IPS DF 4.7 (cell line): ENCODE measurements around the gene GOLGA6L10.
"Not testable (repeated sequence)": the region's sequence is repeated elsewhere in the genome, so short reads cannot be mapped to it uniquely, and the experiment has no call there.

Experiments used
- DNase-seq: peaks from one replicate; pipeline ENCODE4 v3.0.0-alpha.2; 2013; ENCODE audit warnings: low spot score; ENCODE audit errors: extremely low read depth

The GOLGA6L10 gene, protein sequence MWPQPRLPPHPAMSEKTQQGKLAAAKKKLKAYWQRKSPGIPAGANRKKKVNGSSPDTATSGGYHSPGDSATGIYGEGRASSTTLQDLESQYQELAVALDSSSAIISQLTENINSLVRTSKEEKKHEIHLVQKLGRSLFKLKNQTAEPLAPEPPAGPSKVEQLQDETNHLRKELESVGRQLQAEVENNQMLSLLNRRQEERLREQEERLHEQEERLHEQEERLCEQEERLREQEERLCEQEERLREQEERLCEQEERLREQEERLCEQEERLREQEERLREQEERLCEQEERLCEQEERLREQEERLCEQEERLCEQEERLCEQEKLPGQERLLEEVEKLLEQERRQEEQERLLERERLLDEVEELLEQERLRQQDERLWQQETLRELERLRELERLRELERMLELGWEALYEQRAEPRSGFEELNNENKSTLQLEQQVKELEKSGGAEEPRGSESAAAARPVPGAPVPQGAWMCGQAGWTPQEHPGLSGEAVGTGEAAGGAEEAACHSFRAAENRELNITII

DNA sequence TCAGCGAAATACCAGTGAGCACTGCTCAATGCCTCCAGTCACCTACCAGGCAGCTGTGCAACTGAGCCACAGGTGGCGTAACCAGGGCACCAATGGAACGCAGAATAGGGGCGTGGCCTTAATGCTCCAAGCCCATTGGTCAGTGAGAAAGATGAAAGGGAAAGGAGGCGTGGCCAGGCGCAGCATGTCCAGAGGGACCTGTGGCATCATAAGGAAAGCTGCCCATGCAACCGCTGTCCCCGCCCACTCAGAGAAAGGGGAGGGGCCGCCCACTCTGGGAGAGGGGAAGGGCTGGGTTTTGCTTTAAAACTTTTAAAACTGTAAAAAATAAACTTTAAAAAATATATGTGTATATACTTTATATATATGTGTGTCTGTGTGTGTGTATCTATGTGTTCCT is at the start of gene GOLGA6L10:
GOLGA6L10 (minus strand) TSS at position 101 of the 400 bp plus-strand sequence; CDS start at position 1, 100 bp downstream.
- DNase-seq: not testable (repeated sequence)

DNA sequence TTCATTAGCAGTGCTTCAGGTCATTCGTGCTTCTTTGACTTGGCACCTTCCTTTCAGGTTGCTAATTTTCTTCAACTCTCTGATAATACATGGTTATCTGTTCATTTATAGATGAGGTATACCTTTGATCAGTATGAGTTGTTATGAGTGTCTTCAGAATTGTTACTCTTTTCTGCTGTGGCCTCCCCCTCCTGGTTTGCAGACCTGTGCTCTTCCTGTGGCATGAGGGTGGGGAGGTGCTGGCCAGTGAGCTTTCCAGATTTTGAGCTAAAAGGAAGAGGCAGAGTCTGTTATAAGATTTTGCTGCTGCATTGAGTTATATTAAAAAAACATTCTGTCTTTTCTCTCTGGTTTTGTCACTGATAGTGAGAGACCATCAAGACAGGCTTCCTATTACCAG is 49.5 kb upstream of the GOLGA6L10 start:
- no peak for DNase-seq

DNA sequence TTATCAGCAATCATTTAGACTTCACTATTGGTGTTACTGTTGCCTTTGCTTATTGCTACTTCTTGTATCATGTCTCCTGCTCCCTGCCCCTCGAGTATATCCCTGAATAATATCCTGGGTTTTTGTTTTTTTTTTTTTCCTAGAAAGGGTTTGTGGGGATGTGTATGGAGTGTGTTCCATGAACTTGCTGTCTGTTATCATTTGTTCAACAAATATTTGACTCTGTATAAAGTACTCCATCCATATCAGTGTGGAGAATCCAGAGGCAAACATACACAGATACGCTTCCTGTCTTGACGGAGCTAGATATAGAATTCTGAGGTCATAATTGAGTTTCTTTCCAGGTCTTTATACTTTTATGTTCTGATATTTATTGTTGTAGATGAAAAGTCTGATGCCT is 48.5 kb upstream of the GOLGA6L10 start:
- DNase-seq: no peak

DNA sequence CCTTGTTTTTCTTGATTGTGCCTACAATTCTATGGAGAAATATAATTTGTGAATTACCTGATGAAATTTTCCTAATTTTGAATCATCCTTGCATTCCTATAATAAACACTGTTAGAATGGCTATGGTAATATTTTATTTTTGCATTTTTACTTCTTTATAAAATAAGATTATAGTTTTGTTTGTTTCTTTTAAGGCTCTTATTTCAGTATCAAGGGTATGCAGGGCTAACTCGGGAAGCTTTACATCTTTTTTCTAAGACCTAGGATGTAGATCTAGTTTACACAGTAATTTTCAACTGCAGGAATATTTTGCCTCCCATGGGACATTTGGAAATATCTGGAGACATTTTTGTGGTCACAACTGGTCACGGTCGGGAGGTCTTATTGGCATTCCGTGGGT is 46.5 kb upstream of the GOLGA6L10 start:
- not testable (repeated sequence) for DNase-seq

DNA sequence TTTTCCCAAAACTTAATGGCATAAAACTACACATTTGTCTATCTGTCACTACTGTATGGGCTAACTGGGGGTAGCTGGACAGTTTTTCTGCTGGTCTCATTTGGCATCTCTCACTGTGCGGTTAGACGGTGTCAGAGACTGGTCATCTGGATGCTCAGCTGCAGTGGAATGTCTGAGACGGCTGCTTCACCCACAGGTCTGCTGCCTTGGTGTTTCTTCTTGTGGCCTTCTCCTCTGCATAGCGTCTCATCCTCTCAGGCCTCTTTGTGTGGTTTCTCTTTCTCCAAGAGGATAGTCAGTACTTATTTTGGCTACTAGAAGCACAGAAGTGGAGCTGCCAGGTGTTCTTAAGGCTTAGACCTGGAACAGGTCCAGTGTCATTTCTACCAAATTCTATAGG is 44.4 kb upstream of the GOLGA6L10 start:
- DNase-seq: no peak

DNA sequence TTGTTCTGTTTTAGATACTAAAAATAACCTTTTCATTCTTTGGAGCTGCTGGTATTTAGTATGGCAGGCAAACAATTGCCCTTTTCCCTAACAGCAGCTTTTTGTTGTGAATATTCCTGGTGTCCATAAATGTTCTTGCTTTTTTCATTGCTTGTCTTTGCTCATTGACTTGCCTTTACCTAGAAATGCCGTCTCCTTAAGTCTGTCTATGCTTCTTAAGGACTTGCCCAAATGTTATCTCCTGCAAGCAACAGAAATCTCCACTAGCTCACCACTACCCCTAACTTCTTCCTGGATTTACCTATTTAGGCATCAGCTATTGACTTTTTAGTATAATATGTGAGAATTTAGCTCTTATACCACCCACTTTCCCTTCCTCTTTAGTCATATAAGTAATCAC is 42.8 kb upstream of the GOLGA6L10 start:
- DNase-seq: not testable (repeated sequence)

DNA sequence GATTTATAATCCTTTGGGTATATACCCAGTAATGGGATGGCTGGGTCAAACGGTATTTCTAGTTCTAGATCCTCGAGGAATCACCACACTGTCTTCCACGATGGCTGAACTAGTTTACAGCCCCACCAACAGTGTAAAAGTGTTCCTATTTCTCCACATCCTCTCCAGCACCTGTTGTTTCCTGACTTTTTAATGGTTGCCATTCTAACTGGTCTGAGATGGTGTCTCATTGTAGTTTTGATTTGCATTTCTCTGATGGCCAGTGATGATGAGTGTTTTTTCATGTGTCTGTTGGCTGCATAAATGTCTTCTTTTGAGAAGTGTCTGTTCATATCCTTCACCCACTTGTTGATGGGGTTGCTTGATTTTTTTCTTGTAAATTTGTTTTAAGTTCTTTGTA is 40.9 kb upstream of the GOLGA6L10 start:
- not testable (repeated sequence) for DNase-seq

DNA sequence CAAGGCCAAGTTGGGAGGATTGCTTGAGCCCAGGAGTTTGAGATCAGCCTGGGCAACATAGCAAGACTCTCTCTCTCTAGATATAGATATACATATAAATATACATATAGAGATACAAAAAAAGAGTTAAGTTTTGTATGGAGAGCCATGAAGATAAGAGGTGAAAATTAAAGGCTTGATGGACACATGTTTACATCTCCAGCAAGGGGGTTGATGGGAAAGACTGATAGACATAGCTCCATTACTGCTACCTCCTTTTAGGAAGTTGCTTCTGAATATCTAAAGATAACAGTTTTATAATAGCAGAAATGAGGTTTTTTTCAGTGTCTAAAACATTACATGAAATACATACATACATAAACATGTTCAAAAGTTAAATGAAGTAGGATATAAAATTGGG is 37.9 kb upstream of the GOLGA6L10 start:
- DNase-seq: not testable (repeated sequence)

DNA sequence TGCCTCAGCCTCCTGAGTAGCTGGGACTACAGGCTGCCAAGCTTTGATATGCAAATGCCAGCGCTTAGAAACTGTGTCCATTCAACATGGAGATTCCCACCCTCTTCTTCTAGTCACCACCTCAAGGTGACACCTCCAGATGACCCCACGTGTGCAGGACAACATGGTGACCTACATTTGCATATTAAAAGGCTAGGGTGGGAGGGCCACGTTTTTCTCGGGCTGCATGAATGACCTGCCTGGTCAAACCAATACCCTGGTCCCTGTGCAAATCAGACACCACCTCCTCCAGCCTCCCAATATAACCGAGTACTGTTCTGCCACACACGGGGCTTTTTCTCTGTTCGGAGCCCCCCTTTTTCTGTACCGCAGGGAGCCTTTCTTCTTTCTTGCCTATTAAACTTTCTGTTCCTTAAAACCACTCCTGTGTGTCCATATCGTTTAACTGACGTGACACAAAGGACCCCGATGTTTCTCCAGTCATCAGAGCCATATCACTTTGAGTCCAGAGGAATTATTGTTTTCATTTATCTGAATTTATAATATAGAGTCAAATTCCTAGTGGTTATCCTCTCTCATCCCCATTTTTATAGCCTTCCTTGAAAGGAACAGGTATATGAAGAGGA is 32.2 kb upstream of the GOLGA6L10 start:
- DNase-seq: not testable (repeated sequence)

DNA sequence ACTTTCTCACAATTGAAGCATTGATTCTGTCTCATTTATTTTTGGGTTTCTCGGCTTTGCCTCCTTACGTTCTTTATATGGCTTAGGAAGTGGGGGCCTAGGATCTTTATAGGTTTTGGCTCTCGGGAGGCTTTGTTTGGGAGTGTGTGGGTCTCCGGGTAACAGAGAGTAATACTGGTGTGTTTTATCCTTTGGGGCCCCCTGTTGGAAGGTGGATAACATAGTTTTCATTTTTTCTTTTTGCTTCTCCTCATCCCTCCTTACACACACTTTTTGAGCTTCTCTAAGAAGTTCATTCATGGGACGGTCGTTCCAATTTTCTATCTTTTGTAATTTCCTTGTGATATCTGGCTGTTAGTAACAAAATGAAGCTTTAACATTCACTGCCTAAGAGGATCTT is 30.3 kb upstream of the GOLGA6L10 start:
- DNase-seq: not testable (repeated sequence)

DNA sequence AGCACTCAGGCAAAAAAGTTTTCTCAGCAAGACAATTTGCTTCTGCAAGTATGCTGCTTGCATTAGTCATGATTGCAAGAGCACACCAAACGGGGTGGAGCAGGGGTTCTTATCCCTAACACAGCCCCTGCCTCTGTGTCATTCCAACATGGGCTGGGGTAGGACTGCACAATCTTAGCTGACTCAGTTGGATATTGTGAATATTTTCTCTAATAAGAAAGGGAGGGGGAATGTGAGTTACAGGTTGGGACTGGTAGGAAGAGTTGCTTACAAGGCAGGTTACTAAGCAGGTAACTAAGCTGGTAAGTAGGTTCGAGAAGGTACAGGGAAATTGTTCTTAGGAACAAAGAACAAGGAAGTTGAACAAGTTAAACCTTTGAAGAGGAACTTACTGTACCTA is 24.4 kb upstream of the GOLGA6L10 start:
- not testable (repeated sequence) for DNase-seq

DNA sequence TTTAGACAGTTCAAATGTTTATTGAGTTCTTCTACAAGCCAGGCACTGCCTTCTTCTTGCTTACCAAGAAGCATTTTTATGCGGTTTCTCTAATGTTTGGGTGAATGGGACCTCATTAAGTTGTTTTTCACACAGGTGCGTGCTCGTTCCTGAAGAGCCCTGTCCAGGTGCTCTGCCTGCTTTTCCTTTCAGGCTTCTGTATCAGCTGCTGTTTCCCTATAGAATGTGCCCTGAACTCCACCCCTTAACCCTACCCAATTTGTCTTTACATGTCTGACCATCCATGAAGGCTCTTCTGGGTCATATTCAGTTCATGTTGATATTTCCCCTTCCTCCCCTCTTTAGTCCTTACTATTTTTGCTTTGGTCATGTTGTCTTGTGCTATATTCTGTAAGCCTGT is 22.4 kb upstream of the GOLGA6L10 start:
- DNase-seq: no peak

DNA sequence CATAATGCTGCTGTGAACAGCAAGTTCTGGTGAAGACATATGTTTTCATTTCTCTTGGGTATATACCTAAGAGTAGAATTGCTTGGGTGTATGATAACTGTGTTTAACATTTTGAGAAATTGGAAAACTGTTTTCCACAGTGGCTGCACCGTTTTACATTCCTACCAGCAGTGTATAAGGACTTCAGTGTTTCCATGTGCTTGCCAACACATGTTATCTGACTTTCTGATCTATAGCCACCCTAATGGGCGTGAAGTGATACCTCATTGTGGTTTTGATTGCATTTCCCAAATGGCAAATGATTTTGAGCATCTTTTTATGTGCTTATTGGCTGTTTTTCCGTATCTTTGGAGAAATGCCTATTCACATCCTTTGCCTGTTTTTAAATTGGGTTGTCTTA is 18.5 kb upstream of the GOLGA6L10 start:
- not testable (repeated sequence) for DNase-seq

DNA sequence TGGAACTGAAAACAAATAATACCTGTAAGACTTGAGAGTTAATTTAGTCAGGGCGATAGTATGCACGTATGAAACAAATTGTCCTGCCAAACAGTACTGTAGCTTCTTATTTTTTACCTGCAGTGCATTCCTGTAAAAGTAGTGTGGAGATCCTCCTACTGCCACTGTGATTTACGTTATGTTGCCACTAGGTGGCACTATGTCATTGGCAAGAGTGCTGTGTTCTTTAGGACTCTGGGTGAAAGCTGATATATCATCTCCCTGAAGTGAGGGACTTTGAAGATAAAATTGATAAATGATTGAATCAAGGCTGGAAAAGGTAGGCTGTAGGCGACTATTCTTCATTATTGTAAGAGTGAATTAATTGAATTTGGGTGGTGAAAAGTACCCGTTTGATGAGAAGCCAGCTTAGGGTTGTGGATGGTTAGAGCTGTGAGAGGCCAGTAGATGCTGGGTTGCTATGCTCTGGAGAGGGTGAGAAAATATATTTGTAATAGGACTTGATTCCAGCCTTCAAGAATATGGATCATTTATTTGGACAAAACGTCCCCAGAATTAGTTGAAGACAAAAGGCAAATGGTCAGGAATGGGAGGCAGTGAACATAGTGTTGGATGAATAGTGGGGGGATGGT is 16.5 kb upstream of the GOLGA6L10 start:
- not testable (repeated sequence) for DNase-seq

DNA sequence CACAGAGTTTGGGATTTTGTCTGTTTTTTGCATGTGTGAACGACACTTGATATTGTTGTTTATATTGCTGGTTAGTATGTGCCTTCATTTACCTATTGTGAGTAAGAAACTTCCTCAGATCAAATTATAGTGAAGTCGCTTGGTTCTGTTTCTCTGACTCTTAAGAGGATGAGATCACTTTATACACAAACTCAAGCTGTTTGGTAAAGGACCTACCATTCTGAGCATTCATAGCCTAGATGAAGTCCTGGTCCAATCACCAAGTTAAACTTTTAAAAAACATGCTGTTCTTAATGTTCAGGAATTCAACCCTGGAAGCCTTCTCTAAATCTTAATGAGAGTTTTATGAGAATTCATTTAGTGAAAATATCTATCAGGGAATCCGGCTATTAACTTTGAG is 15.3 kb upstream of the GOLGA6L10 start:
- not testable (repeated sequence) for DNase-seq

DNA sequence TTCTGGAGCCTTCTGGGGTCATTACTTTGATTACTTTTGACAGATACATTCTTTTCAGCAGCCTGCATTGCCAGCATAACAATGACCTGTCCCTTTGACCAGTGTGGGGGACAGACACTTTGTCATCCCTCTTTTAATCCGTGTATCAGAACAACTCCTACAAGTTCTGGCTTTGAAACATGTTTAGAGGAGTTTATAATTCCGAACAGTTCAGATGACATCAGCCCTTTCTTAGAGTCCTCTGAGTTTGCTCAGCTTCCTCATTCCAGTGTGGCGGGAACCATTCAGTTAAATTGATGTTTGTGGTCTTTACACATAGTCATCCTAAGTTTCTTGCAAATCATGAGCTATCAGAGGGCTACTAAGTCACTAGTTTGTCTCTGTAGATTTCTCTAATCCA is 13.5 kb upstream of the GOLGA6L10 start:
- DNase-seq: not testable (repeated sequence)

DNA sequence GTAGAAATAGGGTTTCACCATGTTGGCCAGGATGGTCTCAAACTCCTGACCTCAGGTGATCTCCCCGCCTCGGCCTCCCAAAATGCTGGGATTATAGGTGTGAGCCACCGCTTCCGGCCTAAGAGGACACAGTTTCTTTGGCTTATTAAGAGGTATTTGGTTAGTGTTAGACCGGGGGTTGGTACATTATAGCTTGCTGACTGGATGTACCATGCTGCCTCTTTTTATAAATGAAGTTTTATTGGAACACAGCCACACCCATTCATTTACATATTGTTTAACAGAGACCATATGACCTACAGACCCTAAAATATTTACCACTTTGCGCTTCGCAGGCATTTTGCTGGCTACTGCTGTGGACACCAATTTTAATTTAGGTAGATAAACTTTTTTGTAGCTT is 11.3 kb upstream of the GOLGA6L10 start:
- not testable (repeated sequence) for DNase-seq

DNA sequence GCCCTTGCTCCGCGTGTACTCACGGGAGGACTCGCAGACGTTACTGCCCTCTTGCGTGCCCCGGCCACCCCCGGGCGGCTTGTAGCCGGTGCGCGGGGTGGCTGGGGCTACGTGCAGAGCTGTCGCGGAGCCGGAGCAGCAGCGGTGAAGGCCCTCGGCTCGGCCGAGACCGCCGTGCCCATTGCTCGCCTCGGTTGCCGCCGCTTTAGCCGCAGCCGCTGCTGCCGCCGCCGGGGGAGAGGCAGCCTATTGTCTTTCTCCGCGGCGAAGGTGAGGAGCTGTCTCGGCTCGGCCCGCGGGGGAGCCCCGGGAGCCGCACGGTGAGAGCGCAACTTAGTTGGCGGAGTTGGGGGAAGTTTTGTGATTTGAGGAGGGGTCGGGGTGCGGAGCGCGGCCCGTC is 5.8 kb upstream of the GOLGA6L10 start:
- DNase-seq: not testable (repeated sequence)

DNA sequence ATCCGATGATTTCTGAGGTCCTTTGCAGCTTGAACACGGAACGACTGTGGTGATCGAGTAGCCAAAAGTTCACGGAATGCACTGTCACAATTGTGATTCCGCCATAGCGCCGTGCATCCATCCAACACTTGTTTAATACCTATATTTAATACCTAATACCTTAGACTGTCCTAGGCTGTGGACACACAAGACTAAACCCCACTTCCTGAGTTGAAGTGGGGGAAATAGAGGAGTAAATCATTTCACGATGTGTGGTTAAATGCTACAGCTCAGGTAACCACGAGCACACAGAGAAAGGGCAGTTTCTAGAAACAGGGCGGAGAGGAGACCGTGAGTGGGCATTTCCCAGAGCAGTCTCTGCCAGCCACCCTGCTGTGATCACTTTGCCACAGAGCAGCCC is 5.3 kb upstream of the GOLGA6L10 start:
- not testable (repeated sequence) for DNase-seq

DNA sequence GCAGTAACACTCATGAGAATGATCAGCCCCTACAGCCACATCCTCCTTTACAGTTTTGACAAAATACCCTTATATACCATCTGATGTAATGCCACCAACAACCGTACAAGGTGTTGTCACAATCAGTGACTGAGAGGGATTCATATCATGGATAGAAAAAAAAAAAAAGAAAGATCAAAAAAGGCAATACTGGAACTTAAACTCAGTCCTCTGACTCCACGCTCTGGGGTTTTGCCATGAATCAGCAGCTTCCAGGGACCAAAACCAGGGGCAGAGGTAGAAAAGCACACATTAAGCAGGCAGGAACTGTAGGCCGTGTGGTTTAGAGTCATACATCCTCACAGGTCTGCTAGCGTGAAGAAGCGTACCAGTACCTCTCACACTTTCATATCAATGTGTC is 1.6 kb downstream of the GOLGA6L10 start:
- DNase-seq: not testable (repeated sequence)

DNA sequence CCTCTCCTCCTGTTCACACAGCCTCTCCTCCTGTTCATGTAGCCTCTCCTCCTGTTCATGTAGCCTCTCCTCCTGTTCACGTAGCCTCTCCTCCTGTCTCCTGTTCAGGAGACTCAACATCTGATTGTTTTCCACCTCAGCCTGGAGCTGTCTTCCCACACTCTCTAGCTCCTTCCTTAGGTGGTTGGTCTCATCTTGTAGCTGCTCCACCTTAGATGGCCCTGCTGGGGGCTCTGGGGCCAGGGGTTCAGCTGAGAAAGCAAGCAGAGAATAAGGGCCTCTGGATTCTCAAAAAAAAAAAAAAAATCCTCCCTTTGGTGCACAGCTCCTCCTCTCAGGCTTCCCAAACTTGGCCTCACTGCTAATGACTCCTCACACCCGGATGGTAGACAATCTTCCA is 4.1 kb downstream of the GOLGA6L10 start:
- DNase-seq: not testable (repeated sequence)

DNA sequence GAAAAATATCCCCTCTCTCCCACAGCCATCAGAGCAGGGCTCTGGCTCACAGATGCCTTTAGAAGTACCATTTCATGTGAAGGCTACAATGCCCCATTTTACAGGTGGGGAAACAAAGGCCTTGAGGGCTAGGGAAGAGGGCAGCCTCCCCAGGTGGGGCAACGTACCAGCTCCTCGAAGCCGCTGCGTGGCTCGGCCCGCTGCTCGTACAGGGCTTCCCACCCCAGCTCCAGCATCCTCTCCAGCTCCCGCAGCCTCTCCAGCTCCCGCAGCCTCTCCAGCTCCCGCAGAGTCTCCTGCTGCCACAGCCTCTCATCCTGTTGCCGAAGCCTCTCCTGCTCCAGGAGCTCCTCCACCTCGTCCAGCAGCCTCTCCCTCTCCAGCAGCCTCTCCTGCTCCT is 4.9 kb downstream of the GOLGA6L10 start:
- DNase-seq: not testable (repeated sequence)
